ENCODE results near the gene EDNRB. TPM values are rescaled to one million over a fixed set of nuclear protein-coding genes. Genes with fewer than 3 reads are reported as not detected.

Gene EDNRB
- total and polyA plus RNA-seq, 7 donors = 6.0 to 12.4 (median 7.1) TPM

DNA sequence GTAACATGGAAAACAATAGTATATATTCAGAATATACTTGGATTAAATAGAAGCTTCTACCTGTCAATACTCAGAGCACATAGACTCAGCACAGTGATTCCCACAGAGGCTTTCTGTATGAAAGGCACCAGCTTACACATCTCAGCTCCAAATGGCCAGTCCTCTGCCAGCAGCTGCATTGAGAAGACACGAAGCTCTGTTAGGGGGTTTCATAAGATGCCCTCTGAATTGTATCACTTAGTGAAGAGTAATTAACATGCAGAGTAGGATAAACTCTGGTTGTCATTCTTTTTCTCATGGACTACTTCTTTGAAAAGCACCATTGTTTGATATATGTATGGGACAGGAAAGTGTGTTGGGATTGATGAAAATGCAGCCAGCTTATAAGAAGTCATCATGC is 15.2 kb downstream of the EDNRB start:
- H3K4me1 ChIP-seq = no peaks in the 10 kb centered on the region
- intact Hi-C loops (cut with DNase I) = no loop called here
- ATAC-seq (no peak), DNase-seq (no peak)
- TF ChIP-seq, protein P1, sequence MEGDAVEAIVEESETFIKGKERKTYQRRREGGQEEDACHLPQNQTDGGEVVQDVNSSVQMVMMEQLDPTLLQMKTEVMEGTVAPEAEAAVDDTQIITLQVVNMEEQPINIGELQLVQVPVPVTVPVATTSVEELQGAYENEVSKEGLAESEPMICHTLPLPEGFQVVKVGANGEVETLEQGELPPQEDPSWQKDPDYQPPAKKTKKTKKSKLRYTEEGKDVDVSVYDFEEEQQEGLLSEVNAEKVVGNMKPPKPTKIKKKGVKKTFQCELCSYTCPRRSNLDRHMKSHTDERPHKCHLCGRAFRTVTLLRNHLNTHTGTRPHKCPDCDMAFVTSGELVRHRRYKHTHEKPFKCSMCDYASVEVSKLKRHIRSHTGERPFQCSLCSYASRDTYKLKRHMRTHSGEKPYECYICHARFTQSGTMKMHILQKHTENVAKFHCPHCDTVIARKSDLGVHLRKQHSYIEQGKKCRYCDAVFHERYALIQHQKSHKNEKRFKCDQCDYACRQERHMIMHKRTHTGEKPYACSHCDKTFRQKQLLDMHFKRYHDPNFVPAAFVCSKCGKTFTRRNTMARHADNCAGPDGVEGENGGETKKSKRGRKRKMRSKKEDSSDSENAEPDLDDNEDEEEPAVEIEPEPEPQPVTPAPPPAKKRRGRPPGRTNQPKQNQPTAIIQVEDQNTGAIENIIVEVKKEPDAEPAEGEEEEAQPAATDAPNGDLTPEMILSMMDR (IDR thresholded peaks at IDR 0.05) = no peak
- 80 to 96% (median 88%) methylated on average over 1 of the region's 1 CpG for WGBS, 3 donors
- no peak overlapping the region for H3K27ac ChIP-seq
- H3K9me3 ChIP-seq = no peaks in the 10 kb centered on the region
- H3K4me3 ChIP-seq = no peak overlapping the region
- no peaks in the 10 kb centered on the region for H3K27me3 ChIP-seq (ENCODE audit: insufficient read depth in 3 of 3, low read length in 2 of 3)
- no peaks in the 10 kb centered on the region for H3K36me3 ChIP-seq (ENCODE audit: insufficient read depth in 1 of 2, low read depth in 1 of 2)

DNA sequence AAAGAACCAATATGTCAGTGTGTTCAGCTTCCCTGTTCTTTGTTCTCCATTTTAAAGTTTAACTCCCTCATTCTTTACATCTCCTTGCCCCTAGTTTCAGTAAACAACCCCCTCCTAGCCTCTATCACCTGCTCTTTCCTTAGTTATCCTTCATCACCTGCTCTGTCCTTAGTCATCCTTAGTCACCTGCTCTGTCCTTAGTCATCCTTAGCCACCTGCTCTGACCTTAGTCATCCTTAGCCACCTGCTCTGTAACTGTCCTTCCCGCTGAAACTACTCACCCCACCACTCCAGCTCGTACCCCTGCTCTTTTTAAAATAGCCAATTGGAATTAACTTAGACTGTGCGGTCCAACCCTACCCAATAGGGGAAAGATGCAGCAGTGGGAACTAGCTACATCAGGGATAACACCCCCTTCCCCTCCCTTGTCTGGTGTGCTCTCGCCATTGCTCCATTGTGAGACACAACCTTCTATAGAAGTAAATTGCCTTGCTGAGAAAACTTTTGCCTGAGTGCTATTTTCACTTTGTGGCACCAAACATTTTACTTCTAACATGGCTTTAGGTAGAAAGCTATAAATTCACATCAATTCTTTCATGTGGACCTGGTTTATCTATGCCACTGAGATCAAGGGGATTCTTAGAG is 16.2 kb downstream of the EDNRB start:
- no peak overlapping the region for H3K27ac ChIP-seq
- no peak for ATAC-seq
- H3K4me3 ChIP-seq = no peak overlapping the region
- no peaks in the 10 kb centered on the region for H3K27me3 ChIP-seq (ENCODE audit: insufficient read depth in 3 of 3, low read length in 2 of 3)
- 95 to 99% (median 96%) methylated on average over 4 of the region's 4 CpGs for WGBS, 3 donors
- H3K4me1 ChIP-seq = no peaks in the 10 kb centered on the region
- H3K9me3 ChIP-seq = no peaks in the 10 kb centered on the region
- intact Hi-C loops (cut with DNase I) = no loop called here
- no peaks in the 10 kb centered on the region for H3K36me3 ChIP-seq (ENCODE audit: insufficient read depth in 1 of 2, low read depth in 1 of 2)
- DNase-seq = no peak
- TF ChIP-seq, protein P1 (IDR thresholded peaks at IDR 0.05) = no peak

DNA sequence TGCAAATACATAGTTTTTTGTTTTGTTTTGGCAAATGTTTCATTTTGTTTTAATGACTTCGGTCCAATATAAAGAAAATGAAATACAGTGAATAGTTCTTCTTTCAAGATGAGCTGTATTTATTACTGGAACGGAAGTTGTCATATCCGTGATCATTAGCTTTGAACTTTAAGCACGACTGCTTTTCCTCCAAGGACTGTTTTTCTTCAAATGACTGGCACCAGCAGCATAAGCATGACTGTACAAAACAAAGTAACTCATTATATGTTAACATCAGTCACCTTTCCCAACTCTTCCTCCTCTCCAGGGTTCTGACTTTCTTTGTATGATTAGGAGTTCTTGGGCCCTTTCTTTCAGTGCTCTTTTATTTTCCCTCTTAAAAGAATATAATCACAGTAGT is 20.5 kb downstream of the EDNRB start:
- Histone ChIP-seq H3K4me1 (peaks cover 4% of the 10 kb centered on the region), H3K4me3 (no peak overlapping the region), H3K9me3 (no peaks in the 10 kb centered on the region), H3K36me3 (ENCODE audit: insufficient read depth in 1 of 2, low read depth in 1 of 2) (no peaks in the 10 kb centered on the region), H3K27me3 (ENCODE audit: insufficient read depth in 3 of 3, low read length in 2 of 3) (no peaks in the 10 kb centered on the region), H3K27ac (peak overlapping the region; percentile 28)
- TF ChIP-seq, protein P1 (IDR thresholded peaks at IDR 0.05) = no peak
- DNase-seq (no peak), ATAC-seq (peak in 1 of 4 donors; percentile 40)
- 43 to 54% (median 48%) methylated on average over 4 of the region's 4 CpGs for WGBS, 3 donors
- intact Hi-C loops (cut with DNase I) = no loop called here

GRCh38 chr13:77896977-77897376 is 21.7 kb downstream of the EDNRB start:
- WGBS, 3 donors = 58 to 70% (median 58%) methylated on average over 2 of the region's 2 CpGs
- no peaks in the 10 kb centered on the region for H3K36me3 ChIP-seq (ENCODE audit: insufficient read depth in 1 of 2, low read depth in 1 of 2)
- H3K27me3 ChIP-seq (ENCODE audit: insufficient read depth in 3 of 3, low read length in 2 of 3) = no peaks in the 10 kb centered on the region
- ATAC-seq = peak in 1 of 4 donors; percentile 37
- no peaks in the 10 kb centered on the region for H3K9me3 ChIP-seq
- TF ChIP-seq, protein P1 (IDR thresholded peaks at IDR 0.05) = no peak
- intact Hi-C loops (cut with DNase I) = no loop called here
- H3K27ac ChIP-seq = peak overlapping the region; percentile 28
- peaks cover 4% of the 10 kb centered on the region for H3K4me1 ChIP-seq
- no peak for DNase-seq
- H3K4me3 ChIP-seq = no peak overlapping the region

GRCh38 chr13:77896536-77896935 is 22.1 kb downstream of the EDNRB start:
- H3K4me3 ChIP-seq = no peak overlapping the region
- WGBS, 3 donors = 39 to 52% (median 41%) methylated on average over 8 of the region's 8 CpGs
- no peaks in the 10 kb centered on the region for H3K27me3 ChIP-seq (ENCODE audit: insufficient read depth in 3 of 3, low read length in 2 of 3)
- H3K9me3 ChIP-seq = no peaks in the 10 kb centered on the region
- intact Hi-C loops (cut with DNase I) = no loop called here
- peaks cover 4% of the 10 kb centered on the region for H3K4me1 ChIP-seq
- no peaks in the 10 kb centered on the region for H3K36me3 ChIP-seq (ENCODE audit: insufficient read depth in 1 of 2, low read depth in 1 of 2)
- H3K27ac ChIP-seq = peak overlapping the region; percentile 28
- no peak for DNase-seq
- TF ChIP-seq, protein P1 (IDR thresholded peaks at IDR 0.05) = no peak
- peak in 3 of 4 donors; percentile 62 to 74 (median 67) for ATAC-seq
